ENCODE data around the gene CD207.

DNA sequence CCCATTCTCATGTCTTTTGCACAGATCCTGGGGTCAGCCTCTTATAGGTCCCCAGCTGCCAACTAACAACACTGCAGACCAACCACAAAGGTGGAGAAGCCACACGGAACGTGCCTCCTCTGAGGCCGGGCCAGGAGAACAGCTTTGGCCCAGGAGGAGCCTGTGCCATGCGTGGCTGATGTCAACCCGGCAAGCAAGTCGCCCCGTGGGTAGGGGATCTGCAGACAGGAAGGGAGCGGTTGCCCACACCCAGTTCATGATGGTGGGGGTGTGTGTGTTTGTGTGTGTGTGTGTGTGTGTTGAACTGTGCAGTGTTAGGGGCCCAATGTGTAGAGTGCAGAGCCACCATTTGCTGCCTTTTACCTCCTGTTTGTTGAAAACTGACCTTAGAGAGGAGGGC, 12.8 kb downstream of the CD207 start:
- no peak for TF ChIP-seq EZH2 (IDR thresholded peaks at IDR 0.05; ENCODE audit: insufficient read depth, poor library complexity, severe bottlenecking)
- TF ChIP-seq EZH2phosphoT487 (IDR thresholded peaks at IDR 0.05; ENCODE audit: insufficient read depth, low read depth), result no peak
